ENCODE data around the gene CALCR.
A peak's percentile ranks its signal among the peaks of the same experiment; 100 is the strongest.

The CALCR gene

DNA sequence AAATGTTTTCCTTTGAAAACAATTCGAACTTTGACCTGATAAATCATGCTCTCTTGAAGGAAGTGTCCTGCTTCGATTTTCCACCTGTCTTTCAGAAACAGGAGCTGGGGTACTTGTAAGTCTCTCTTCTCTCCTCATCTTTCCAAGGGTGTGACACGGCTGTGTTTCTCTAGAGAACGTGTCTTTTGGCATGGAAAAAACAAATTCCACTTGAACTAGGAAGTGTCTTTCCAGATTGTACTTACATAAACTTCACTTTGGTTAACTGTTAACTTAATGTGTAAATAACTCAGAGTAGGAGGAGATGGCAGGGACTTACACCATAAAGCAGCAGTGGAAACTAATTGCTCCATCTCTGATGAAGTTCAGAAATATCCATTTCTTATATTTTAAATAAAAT is 4.2 kb upstream of the CALCR start:
- no peaks in the 10 kb centered on the region for H3K9me3 Mint-ChIP-seq
- H3K36me3 Mint-ChIP-seq (ENCODE audit: low read depth): no peaks in the 10 kb centered on the region
- DNase-seq: no peak
- TF ChIP-seq, protein P1, sequence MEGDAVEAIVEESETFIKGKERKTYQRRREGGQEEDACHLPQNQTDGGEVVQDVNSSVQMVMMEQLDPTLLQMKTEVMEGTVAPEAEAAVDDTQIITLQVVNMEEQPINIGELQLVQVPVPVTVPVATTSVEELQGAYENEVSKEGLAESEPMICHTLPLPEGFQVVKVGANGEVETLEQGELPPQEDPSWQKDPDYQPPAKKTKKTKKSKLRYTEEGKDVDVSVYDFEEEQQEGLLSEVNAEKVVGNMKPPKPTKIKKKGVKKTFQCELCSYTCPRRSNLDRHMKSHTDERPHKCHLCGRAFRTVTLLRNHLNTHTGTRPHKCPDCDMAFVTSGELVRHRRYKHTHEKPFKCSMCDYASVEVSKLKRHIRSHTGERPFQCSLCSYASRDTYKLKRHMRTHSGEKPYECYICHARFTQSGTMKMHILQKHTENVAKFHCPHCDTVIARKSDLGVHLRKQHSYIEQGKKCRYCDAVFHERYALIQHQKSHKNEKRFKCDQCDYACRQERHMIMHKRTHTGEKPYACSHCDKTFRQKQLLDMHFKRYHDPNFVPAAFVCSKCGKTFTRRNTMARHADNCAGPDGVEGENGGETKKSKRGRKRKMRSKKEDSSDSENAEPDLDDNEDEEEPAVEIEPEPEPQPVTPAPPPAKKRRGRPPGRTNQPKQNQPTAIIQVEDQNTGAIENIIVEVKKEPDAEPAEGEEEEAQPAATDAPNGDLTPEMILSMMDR (IDR thresholded peaks at IDR 0.05): no peak
- H3K27ac Mint-ChIP-seq: no peak overlapping the region
- H3K4me1 Mint-ChIP-seq: peaks cover 24% of the 10 kb centered on the region
- no peak overlapping the region for H3K4me3 Mint-ChIP-seq
- peaks cover 61% of the 10 kb centered on the region for H3K27me3 Mint-ChIP-seq (ENCODE audit: low read depth, poor library complexity)

DNA sequence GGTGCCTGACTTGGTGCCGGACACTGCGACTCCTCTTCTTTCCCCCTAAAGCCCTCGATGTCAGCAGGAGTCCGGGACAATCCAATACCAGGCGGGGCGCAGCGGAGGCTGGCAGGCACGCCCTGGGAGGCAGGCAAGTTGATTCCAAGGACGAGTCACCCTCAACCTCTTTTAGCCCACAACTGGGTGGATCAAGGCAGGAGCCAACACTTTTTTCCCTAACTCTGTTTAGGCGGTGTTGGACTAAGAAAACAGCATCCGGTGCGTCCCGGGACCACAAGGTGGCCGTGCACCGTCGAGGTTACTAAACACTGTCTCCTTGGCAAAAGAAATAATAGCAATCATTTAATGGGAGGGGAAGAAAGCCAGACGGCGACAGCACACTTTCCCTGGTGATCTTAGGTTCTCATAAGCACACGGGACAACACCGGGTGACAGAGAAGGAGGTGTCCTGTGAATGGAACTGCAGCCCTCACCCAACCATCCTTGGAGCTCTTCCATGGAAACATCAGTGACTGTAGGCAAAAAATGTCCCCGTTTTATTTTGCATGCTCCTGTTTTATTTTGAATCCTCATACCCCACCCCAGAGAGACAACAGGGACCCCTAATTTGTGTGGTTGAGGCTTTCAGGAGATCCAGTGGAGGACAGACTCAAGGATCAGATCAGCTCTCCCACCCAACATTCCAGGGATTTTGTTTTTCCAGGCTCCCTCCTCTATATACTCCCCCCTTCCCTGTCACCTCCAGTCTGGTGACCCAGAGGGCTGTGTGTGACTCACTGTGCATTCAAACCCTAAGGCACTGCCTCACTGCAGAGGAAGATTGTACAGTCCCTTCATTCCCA is 1.3 kb upstream of the CALCR start:
- DNase-seq: peak; percentile 20
- Mint-ChIP-seq H3K27me3 (ENCODE audit: low read depth, poor library complexity) (peaks cover 91% of the 10 kb centered on the region), H3K36me3 (ENCODE audit: low read depth) (no peaks in the 10 kb centered on the region), H3K9me3 (no peaks in the 10 kb centered on the region), H3K4me3 (peak overlapping the region; percentile 93), H3K4me1 (peaks cover 24% of the 10 kb centered on the region), H3K27ac (no peak overlapping the region)
- TF ChIP-seq, protein P1 (IDR thresholded peaks at IDR 0.05): no peak

DNA sequence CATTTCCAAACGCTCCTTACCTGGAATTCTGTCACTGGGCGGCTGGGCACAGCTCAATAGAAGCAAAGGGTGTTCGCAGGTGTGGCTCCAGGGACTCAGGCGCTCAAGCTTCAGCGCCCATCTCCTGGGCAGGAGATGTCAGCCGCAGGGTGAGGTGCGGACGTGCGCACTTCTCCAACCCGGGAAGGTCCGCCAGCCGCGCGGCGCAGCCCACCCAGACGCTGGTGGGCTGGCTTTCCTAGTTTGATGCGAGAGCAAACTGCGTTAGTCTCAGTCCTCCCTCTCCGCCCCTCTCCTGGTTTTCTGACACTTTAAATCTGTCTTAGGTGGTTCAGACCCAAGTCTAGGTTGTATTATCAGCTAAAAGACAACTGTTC is 267 bp downstream of the CALCR start:
- DNase-seq: peak; percentile 48
- Mint-ChIP-seq H3K4me1 (peaks cover 24% of the 10 kb centered on the region), H3K4me3 (peak overlapping the region; percentile 93), H3K36me3 (ENCODE audit: low read depth) (no peaks in the 10 kb centered on the region), H3K9me3 (no peaks in the 10 kb centered on the region), H3K27me3 (ENCODE audit: low read depth, poor library complexity) (peaks cover 98% of the 10 kb centered on the region), H3K27ac (no peak overlapping the region)
- TF ChIP-seq, protein P1 (IDR thresholded peaks at IDR 0.05): no peak

DNA sequence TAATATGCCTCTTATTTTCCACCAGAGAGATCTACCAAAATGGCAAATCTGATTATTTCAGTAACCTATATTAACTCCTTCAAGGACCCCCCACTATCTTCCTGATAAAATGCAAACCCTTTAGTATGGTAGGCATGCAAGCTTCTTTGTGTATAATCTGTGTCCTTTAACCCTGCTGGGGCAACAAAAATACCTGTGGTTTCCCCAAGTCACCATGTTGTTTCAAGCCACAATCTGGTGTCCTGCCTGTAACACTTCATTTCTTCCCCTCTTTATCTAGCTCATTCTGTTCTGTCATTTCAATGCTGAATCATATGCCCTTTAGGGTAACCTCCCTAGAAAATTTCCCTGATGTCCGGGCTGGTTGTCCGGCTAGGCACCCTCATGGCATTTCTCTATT is 5.3 kb downstream of the CALCR start:
- Mint-ChIP-seq H3K27me3 (ENCODE audit: low read depth, poor library complexity) (peaks cover 57% of the 10 kb centered on the region), H3K4me1 (peaks cover 2% of the 10 kb centered on the region)

DNA sequence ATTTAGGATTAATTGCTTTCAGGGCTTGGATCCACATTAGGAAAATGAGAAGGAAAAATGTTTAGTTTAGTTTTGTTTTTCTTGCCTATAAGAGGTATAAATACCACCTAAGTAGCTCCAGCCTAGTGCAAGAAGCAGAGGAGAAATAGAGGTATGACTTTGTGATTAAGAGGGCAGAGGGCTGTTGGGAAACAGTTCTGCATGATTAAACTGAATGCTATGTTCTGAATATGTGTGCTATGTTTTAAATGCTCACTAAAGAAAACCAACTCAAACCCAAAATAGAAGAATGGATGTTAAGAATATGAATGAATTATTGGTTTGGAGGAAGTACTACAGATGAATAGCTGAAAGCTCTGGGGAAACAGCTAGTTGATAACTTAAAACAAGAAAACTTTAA is 7.6 kb downstream of the CALCR start:
- no peaks in the 10 kb centered on the region for H3K36me3 Mint-ChIP-seq (ENCODE audit: low read depth)
- no peaks in the 10 kb centered on the region for H3K9me3 Mint-ChIP-seq
- H3K27ac Mint-ChIP-seq: no peak overlapping the region
- H3K4me3 Mint-ChIP-seq: no peak overlapping the region
- peaks cover 33% of the 10 kb centered on the region for H3K27me3 Mint-ChIP-seq (ENCODE audit: low read depth, poor library complexity)
- H3K4me1 Mint-ChIP-seq: no peaks in the 10 kb centered on the region
- TF ChIP-seq, protein P1 (IDR thresholded peaks at IDR 0.05): no peak
- no peak for DNase-seq

More for the DNA sequence above, 5.3 kb downstream of the CALCR start:
- no peak for DNase-seq
- Mint-ChIP-seq H3K36me3 (ENCODE audit: low read depth) (no peaks in the 10 kb centered on the region), H3K4me3 (no peak overlapping the region), H3K9me3 (no peaks in the 10 kb centered on the region), H3K27ac (no peak overlapping the region)
- TF ChIP-seq, protein P1 (IDR thresholded peaks at IDR 0.05): no peak

DNA sequence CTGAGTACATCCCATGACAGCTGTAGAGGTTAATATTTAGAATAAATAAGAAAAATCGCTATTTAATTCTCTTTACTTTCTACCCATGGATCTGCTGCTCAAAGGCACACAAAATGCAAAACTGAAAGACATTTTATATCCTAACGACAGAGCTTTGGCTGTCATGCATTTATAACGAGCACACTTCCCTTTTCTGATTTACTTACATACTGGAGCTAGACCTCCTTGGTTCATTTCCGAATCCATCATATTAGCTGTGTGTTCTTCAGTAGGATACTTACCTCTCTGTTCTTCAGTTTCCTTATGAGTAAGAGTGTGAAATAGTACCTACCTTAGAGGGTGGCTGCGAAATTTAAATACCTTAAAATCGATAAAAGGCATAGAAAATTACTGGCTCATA is 10.9 kb downstream of the CALCR start:
- H3K4me3 Mint-ChIP-seq: no peak overlapping the region
- H3K36me3 Mint-ChIP-seq (ENCODE audit: low read depth): no peaks in the 10 kb centered on the region
- no peaks in the 10 kb centered on the region for H3K9me3 Mint-ChIP-seq
- TF ChIP-seq, protein P1 (IDR thresholded peaks at IDR 0.05): no peak
- peaks cover 6% of the 10 kb centered on the region for H3K27me3 Mint-ChIP-seq (ENCODE audit: low read depth, poor library complexity)
- H3K4me1 Mint-ChIP-seq: peaks cover 13% of the 10 kb centered on the region
- no peak overlapping the region for H3K27ac Mint-ChIP-seq
- no peak for DNase-seq

All from nephron progenitor cell (in vitro differentiated cells).